HEK293T (cell line): ENCODE data around the gene GRB7.

Experiments
- ARNT ChIP-seq: fragments of 450-650 bp; IDR thresholded peaks from 2 replicates; pipeline ENCODE4 v1.6.1; 2017; ENCODE audit warnings: mild to moderate bottlenecking
- BHLHE40 ChIP-seq: fragments of 450-650 bp; IDR thresholded peaks from 2 replicates; pipeline ENCODE4 v1.6.1; 2016; ENCODE audit warnings: mild to moderate bottlenecking, moderate library complexity, borderline replicate concordance
- CTBP1 ChIP-seq: fragments of 450-650 bp; IDR thresholded peaks from 2 replicates; pipeline ENCODE4 v1.6.1; 2016; ENCODE audit warnings: borderline replicate concordance
- ELF4 ChIP-seq: fragments of 450-650 bp; IDR thresholded peaks from 2 replicates; pipeline ENCODE4 v1.6.1; 2017; ENCODE audit warnings: antibody characterized with exemption
- FOXA1 ChIP-seq: fragments of 450-650 bp; IDR thresholded peaks from 2 replicates; pipeline ENCODE4 v1.6.1; 2016; ENCODE audit warnings: mild to moderate bottlenecking
- FOXK2 ChIP-seq: fragments of 450-650 bp; IDR thresholded peaks from 2 replicates; pipeline ENCODE4 v1.6.1; 2016; ENCODE audit warnings: mild to moderate bottlenecking
- FOXM1 ChIP-seq: fragments of 450-650 bp; IDR thresholded peaks from 2 replicates; pipeline ENCODE4 v1.6.1; 2017; ENCODE audit warnings: mild to moderate bottlenecking, borderline replicate concordance
- HDGF ChIP-seq: fragments of 450-650 bp; IDR thresholded peaks from 2 replicates; pipeline ENCODE4 v1.6.1; 2017; ENCODE audit warnings: antibody characterized with exemption, borderline replicate concordance
- L3MBTL2 ChIP-seq: fragments of 450-650 bp; conservative IDR thresholded peaks from 2 replicates; pipeline ENCODE4 v1.6.1; 2016; ENCODE audit warnings: mild to moderate bottlenecking
- NFRKB ChIP-seq: fragments of 450-650 bp; IDR thresholded peaks from 2 replicates; pipeline ENCODE4 v1.6.1; 2016; ENCODE audit warnings: mild to moderate bottlenecking, moderate library complexity
- PKNOX1 ChIP-seq: fragments of 450-650 bp; IDR thresholded peaks from 2 replicates; pipeline ENCODE4 v1.6.1; 2016
- SUZ12 ChIP-seq: fragments of 450-650 bp; IDR thresholded peaks from 2 replicates; pipeline ENCODE4 v1.6.1; 2016; ENCODE audit warnings: mild to moderate bottlenecking
- TARDBP ChIP-seq: fragments of 450-650 bp; IDR thresholded peaks from 2 replicates; pipeline ENCODE4 v1.6.1; 2016

GRCh38 chr17:39703913-39704312 lies 33.8 kb upstream of the GRB7 start:
- no peak for TF ChIP-seq HDGF
- TF ChIP-seq CTBP1: no peak
- no peak for TF ChIP-seq FOXA1
- TF ChIP-seq FOXK2: no peak
- TF ChIP-seq TARDBP: no peak
- no peak for TF ChIP-seq L3MBTL2
- TF ChIP-seq SUZ12: no peak
- no peak for TF ChIP-seq BHLHE40
- TF ChIP-seq FOXM1: no peak
- no peak for TF ChIP-seq ELF4
- no peak for TF ChIP-seq ARNT
- TF ChIP-seq NFRKB: no peak
- no peak for TF ChIP-seq PKNOX1
